Mesenchymal stem cell (in vitro differentiated cells and primary cell): ENCODE data around the gene PHTF2.

ENCODE experiments used
- DNase-seq: peaks from one replicate; pipeline ENCODE4 v3.0.0-alpha.2; 2013
- H2AFZ ChIP-seq: one replicate; pipeline ENCODE4 v1.6.1; 2013; ENCODE audit warnings: low read depth, mild to moderate bottlenecking, control low read depth, inconsistent platforms, low read length, moderate library complexity
- H2AK5ac ChIP-seq: 2 replicates; pipeline ENCODE4 v1.6.1; 2013; ENCODE audit warnings: low read length, moderate library complexity, mild to moderate bottlenecking, inconsistent platforms; ENCODE audit not compliant: severe bottlenecking
- H2BK120ac ChIP-seq: one replicate; pipeline ENCODE4 v1.6.1; 2013; ENCODE audit warnings: low read depth, mild to moderate bottlenecking, inconsistent platforms, low read length, moderate library complexity
- H2BK12ac ChIP-seq, 2 experiments: one replicate each; pipeline ENCODE4 v1.6.1; 2013; ENCODE audit warnings: inconsistent platforms in 2 of 2, low read length in 2 of 2, mild to moderate bottlenecking in 2 of 2, moderate library complexity in 2 of 2, control low read depth in 1 of 2
- H2BK15ac ChIP-seq: one replicate; pipeline ENCODE4 v1.6.1; 2013; ENCODE audit warnings: mild to moderate bottlenecking, low read depth, inconsistent platforms; ENCODE audit not compliant: poor library complexity, severe bottlenecking
- H2BK5ac ChIP-seq: 2 replicates; pipeline ENCODE4 v1.6.1; 2013; ENCODE audit warnings: low read depth, mild to moderate bottlenecking, low read length, control low read depth, inconsistent platforms; ENCODE audit not compliant: poor library complexity, severe bottlenecking
- H3K14ac ChIP-seq, 2 experiments: one replicate each; pipeline ENCODE4 v1.6.1; 2013; ENCODE audit warnings: inconsistent platforms in 2 of 2, low read length in 2 of 2, control low read depth in 1 of 2, mild to moderate bottlenecking in 1 of 2, moderate library complexity in 1 of 2
- H3K18ac ChIP-seq, 2 experiments: one replicate each; pipeline ENCODE4 v1.6.1; 2013; ENCODE audit warnings: inconsistent platforms in 2 of 2, low read length in 2 of 2, control low read depth in 1 of 2, low read depth in 1 of 2, mild to moderate bottlenecking in 1 of 2
- H3K23ac ChIP-seq, 2 experiments: one replicate each; pipeline ENCODE4 v1.6.1; 2013; ENCODE audit warnings: inconsistent platforms in 2 of 2, low read length in 2 of 2, mild to moderate bottlenecking in 2 of 2, moderate library complexity in 2 of 2, control low read depth in 1 of 2
- H3K27ac ChIP-seq: 2 replicates; pipeline ENCODE4 v1.5.1; 2013; ENCODE audit warnings: mild to moderate bottlenecking, moderate library complexity, low read length, control low read depth, inconsistent platforms; ENCODE audit not compliant: poor library complexity, severe bottlenecking
- H3K27me3 ChIP-seq, 2 experiments: 2 replicates each; pipeline versions ENCODE4 v1.6.1 to v1.7.0; 2013; ENCODE audit warnings: low read length in 2 of 2, mild to moderate bottlenecking in 2 of 2, moderate library complexity in 2 of 2, control low read depth in 1 of 2, inconsistent platforms in 1 of 2; ENCODE audit not compliant: control insufficient read depth in 1 of 2, insufficient read depth in 1 of 2
- H3K36me3 ChIP-seq, 2 experiments: 2 replicates each; pipeline versions ENCODE4 v1.6.1 to v1.7.0; 2013; ENCODE audit warnings: low read length in 2 of 2, control low read depth in 1 of 2, inconsistent platforms in 1 of 2, low read depth in 1 of 2, mild to moderate bottlenecking in 1 of 2; ENCODE audit not compliant: insufficient read depth in 2 of 2, control insufficient read depth in 1 of 2
- H3K4ac ChIP-seq, 2 experiments: one replicate each; pipeline ENCODE4 v1.6.1; 2013; ENCODE audit warnings: inconsistent platforms in 2 of 2, low read length in 2 of 2, mild to moderate bottlenecking in 2 of 2, moderate library complexity in 2 of 2, control low read depth in 1 of 2, low read depth in 1 of 2
- H3K4me1 ChIP-seq: 2 replicates; pipeline ENCODE4 v1.6.1; 2013; ENCODE audit warnings: low read depth, low read length, control low read depth; ENCODE audit not compliant: control insufficient read depth, insufficient read depth
- H3K4me2 ChIP-seq: 2 replicates; pipeline ENCODE4 v1.6.1; 2013; ENCODE audit warnings: low read length, mild to moderate bottlenecking, inconsistent platforms; ENCODE audit not compliant: poor library complexity, severe bottlenecking
- H3K4me3 ChIP-seq, 2 experiments: 2 replicates each; pipeline versions ENCODE4 v1.5.1 to v1.7.0; 2013; ENCODE audit warnings: low read length in 2 of 2, mild to moderate bottlenecking in 2 of 2, control low read depth in 1 of 2, low read depth in 1 of 2; ENCODE audit not compliant: insufficient read depth in 1 of 2
- H3K79me1 ChIP-seq: replicated peaks from 2 replicates; pipeline ENCODE4 v1.6.1; 2013; ENCODE audit warnings: mild to moderate bottlenecking, control low read depth, low read length, inconsistent platforms; ENCODE audit not compliant: poor library complexity, severe bottlenecking
- H3K9ac ChIP-seq: 2 replicates; pipeline ENCODE4 v1.7.0; 2013; ENCODE audit warnings: mild to moderate bottlenecking, low read length, moderate library complexity
- H3K9me3 ChIP-seq: 2 replicates; pipeline ENCODE4 v1.7.0; 2013; ENCODE audit warnings: mild to moderate bottlenecking, low read length; ENCODE audit not compliant: control insufficient read depth
- H4K8ac ChIP-seq: one replicate; pipeline ENCODE4 v1.6.1; 2013; ENCODE audit warnings: inconsistent platforms, mild to moderate bottlenecking, low read length, moderate library complexity
- H4K91ac ChIP-seq: one replicate; pipeline ENCODE4 v1.6.1; 2013; ENCODE audit warnings: mild to moderate bottlenecking, low read length, inconsistent platforms
- WGBS: methylation state at CpG from one replicate; pipeline ENCODE4 v1.1.7; 2013; ENCODE audit warnings: mixed read lengths; 5-methylcytosine and 5-hydroxymethylcytosine counted together

The PHTF2 gene

DNA sequence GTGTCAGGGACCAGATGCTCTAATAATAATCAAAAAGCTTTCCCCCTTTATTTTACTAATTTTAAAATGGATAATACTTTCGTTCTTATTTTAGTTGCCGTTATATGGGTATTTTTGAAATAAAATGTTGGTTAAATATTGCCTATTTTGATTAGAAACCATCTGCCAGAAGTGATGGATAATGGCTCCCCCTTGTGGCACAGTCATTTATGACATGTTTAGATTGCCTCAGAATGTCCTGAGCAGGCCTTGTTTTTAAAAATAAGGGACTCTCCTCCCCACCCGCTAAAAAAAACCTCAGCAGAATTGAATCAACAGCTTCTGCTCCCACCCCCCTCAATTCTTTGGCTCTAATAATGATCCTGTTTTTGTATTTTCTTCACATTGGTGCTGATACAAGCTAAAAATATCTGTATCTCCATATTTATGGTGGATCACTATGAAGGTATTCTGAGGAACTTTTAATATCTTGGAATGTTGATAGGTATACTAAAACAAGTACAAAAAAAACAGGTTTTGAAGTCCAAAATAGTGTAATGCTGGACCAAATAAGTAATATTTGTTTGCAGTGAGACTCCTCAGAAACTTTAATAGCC, 39.2 kb upstream of the PHTF2 start:
- 10% methylated on average over 3 of the region's 3 CpGs for WGBS

DNA sequence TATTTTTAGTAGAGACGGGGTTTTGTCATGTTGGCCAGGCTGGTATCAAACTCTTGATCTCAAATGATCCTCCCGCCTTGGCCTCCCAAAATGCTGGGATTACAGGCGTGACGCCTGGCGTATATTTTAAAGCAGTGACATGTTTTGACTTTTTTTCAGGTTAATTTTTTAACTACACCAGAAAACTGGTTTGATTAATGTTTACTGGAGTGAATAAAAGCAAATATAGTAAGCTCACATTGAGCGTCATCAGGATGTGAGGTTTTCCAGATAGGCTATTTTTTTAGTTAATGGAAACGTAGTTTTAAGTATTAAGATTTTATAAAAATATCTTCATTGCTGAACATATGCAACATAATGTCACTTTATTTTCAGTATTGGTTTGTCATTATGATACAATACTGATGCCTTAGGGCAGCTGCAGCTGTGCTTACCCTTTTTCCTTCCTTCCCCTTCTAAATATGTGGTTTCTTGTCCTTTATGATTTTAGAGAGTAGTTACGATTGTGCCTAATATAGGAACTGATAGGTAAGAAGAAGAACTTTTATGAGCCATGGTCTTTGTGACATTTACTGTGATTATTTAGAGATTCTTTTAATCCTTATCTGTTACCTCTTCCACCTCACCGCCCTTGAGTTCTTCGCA, 37.6 kb upstream of the PHTF2 start:
- WGBS, result 96% methylated on average over 5 of the region's 10 CpGs
- Histone ChIP-seq H2BK15ac (no peak overlapping the region), H4K8ac (no peak overlapping the region), H3K36me3 (peaks cover 0 to 4% of the 10 kb centered on the region in 2 experiments), H3K18ac (no peak overlapping the region), H4K91ac (no peak overlapping the region), H3K14ac (no peak overlapping the region), H3K4me1 (peaks cover 3% of the 10 kb centered on the region), H3K27me3 (no peaks in the 10 kb centered on the region), H3K4me2 (no peak overlapping the region), H2AK5ac (no peak overlapping the region), H2BK120ac (no peak overlapping the region), H2BK12ac (no peak overlapping the region), H3K9me3 (no peaks in the 10 kb centered on the region), H3K9ac (no peak overlapping the region), H2BK5ac (no peak overlapping the region), H3K4ac (no peak overlapping the region), H3K4me3 (no peak overlapping the region), H3K27ac (no peak overlapping the region), H3K79me1 (peaks cover 7% of the 10 kb centered on the region), H2AFZ (no peak overlapping the region), H3K23ac (no peak overlapping the region)
- no peak for DNase-seq

More for the DNA sequence above, 39.2 kb upstream of the PHTF2 start:
- no peak overlapping the region for H2BK120ac ChIP-seq
- H4K8ac ChIP-seq, result no peak overlapping the region
- H3K4me3 ChIP-seq, result peak overlapping the region in 1 of 2 experiments; percentile 56
- H3K27ac ChIP-seq, result no peak overlapping the region
- no peak overlapping the region for H2BK12ac ChIP-seq
- H2AFZ ChIP-seq, result no peak overlapping the region
- H3K36me3 ChIP-seq, result no peaks in the 10 kb centered on the region
- peaks cover 9% of the 10 kb centered on the region for H3K79me1 ChIP-seq
- H3K9me3 ChIP-seq, result no peaks in the 10 kb centered on the region
- no peak overlapping the region for H3K14ac ChIP-seq
- no peak overlapping the region for H3K18ac ChIP-seq
- no peak overlapping the region for H2AK5ac ChIP-seq
- H3K4ac ChIP-seq, result no peak overlapping the region
- H4K91ac ChIP-seq, result no peak overlapping the region
- no peak overlapping the region for H2BK5ac ChIP-seq
- no peak overlapping the region for H2BK15ac ChIP-seq
- no peaks in the 10 kb centered on the region for H3K27me3 ChIP-seq
- no peak overlapping the region for H3K4me2 ChIP-seq
- no peak overlapping the region for H3K23ac ChIP-seq
- peaks cover 2% of the 10 kb centered on the region for H3K4me1 ChIP-seq
- peak; percentile 75 for DNase-seq
- peak overlapping the region; percentile 85 for H3K9ac ChIP-seq

DNA sequence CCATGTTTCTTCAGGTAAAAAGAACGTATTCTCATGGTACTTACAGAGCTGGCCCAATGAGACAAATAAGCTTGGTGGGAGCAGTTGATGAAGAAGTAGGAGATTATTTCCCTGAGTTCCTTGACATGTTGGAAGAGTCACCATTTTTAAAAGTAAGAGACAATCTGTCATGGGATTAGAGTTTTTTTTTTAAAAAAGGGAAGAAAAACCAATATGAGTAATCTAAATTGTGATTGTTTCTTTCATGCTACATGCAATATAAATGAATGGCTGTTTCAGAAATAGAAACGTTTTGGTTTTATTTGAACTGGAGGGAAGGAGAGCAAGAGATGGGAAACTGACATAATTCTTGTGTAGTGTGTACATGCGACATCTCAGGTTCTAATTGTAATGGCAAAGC, 33.1 kb upstream of the PHTF2 start:
- no peak overlapping the region for H2BK120ac ChIP-seq
- no peak overlapping the region for H3K4me2 ChIP-seq
- no peak overlapping the region for H3K9ac ChIP-seq
- no peak overlapping the region for H2BK12ac ChIP-seq
- no peak overlapping the region for H3K14ac ChIP-seq
- no peak overlapping the region for H3K4me3 ChIP-seq
- H4K91ac ChIP-seq, result no peak overlapping the region
- H2BK5ac ChIP-seq, result no peak overlapping the region
- H3K4ac ChIP-seq, result no peak overlapping the region
- 59% methylated on average over 3 of the region's 3 CpGs for WGBS
- peaks cover 12% of the 10 kb centered on the region for H3K4me1 ChIP-seq
- H3K18ac ChIP-seq, result no peak overlapping the region
- no peak for DNase-seq
- H2BK15ac ChIP-seq, result no peak overlapping the region
- no peak overlapping the region for H4K8ac ChIP-seq
- H2AFZ ChIP-seq, result no peak overlapping the region
- no peak overlapping the region for H2AK5ac ChIP-seq
- H3K27me3 ChIP-seq, result no peaks in the 10 kb centered on the region
- peak overlapping the region; percentile 97 for H3K27ac ChIP-seq
- H3K23ac ChIP-seq, result no peak overlapping the region
- H3K36me3 ChIP-seq, result peaks cover 0 to 27% of the 10 kb centered on the region in 2 experiments
- H3K9me3 ChIP-seq, result no peaks in the 10 kb centered on the region
- H3K79me1 ChIP-seq, result peaks cover 5% of the 10 kb centered on the region

DNA sequence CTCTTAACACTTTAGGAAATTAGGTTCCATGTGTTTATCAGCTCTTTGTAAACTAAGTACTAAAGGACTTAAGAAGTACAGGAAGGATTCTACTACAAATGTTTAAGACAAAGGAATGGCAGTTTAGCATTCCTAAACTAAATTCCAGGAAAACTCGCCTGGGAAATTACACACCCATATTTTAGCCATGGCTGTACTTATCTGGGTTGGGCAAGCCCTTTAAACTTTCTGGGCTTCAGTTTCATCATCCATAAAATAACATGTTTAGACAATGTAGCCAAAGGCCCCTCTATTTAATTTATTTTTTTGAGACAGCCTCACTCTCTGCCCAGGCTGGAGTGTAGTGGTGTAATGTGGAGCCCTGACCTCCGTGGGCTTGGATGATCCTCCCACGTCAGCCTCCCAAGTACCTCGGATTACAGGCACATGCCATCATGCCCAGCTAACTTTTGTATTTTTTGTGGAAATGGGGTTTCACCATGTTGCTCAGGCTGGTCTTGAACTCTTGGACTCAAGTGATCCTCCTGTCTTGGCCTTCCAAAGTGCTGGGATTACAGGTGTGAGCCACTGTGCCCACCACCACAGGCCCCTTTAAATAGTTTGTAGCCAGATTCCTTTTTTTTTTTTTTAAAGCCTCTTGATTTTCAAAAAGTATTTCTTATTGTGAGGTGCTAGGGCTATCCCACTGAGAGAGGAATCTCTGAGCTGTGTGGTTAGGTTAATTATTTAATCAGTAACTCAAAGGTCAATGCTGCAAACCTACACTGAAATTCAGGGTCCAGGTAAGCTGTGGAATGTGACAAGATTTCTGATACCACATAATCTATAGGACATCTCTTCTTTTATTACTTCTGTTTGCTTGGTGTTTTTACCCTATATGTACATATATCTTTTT, 32.4 kb upstream of the PHTF2 start:
- peaks cover 11% of the 10 kb centered on the region for H3K4me1 ChIP-seq
- H3K18ac ChIP-seq, result no peak overlapping the region
- H3K23ac ChIP-seq, result no peak overlapping the region
- H2BK120ac ChIP-seq, result no peak overlapping the region
- peak overlapping the region; percentile 97 for H3K27ac ChIP-seq
- no peak overlapping the region for H3K4ac ChIP-seq
- no peaks in the 10 kb centered on the region for H3K9me3 ChIP-seq
- H4K8ac ChIP-seq, result no peak overlapping the region
- H2AK5ac ChIP-seq, result peak overlapping the region; percentile 99
- no peak overlapping the region for H2AFZ ChIP-seq
- peak; percentile 53 for DNase-seq
- no peaks in the 10 kb centered on the region for H3K27me3 ChIP-seq
- H4K91ac ChIP-seq, result peak overlapping the region; percentile 25
- H3K4me2 ChIP-seq, result no peak overlapping the region
- peaks cover 0 to 27% of the 10 kb centered on the region in 2 experiments for H3K36me3 ChIP-seq
- H3K79me1 ChIP-seq, result peaks cover 5% of the 10 kb centered on the region
- no peak overlapping the region for H2BK12ac ChIP-seq
- H2BK5ac ChIP-seq, result peak overlapping the region; percentile 86
- no peak overlapping the region for H3K14ac ChIP-seq
- H2BK15ac ChIP-seq, result no peak overlapping the region
- no peak overlapping the region for H3K4me3 ChIP-seq
- no peak overlapping the region for H3K9ac ChIP-seq
- WGBS, result 71% methylated on average over 4 of the region's 4 CpGs
